H1 (cell line): ENCODE results near the gene FAM3B. TPM values are rescaled to one million over a fixed set of nuclear protein-coding genes. Genes with fewer than 3 reads are reported as not detected.
A peak's percentile ranks its signal among the peaks of the same experiment; 100 is the strongest.

ENCODE experiments used
- CTCF ChIA-PET: fragments of 300-600 bp; sonication (Branson Sonifier 250); formaldehyde crosslinking; loops from one replicate; lab custom pipeline; 2021; ENCODE audit not compliant: partially characterized antibody; lab: Charles Lee
- POLR2A ChIA-PET: fragments of 300-600 bp; sonication (Branson Sonifier 250); formaldehyde crosslinking; loops from one replicate; lab custom pipeline; 2021; ENCODE audit warnings: inconsistent platforms; ENCODE audit not compliant: partially characterized antibody; lab: Charles Lee
- DNase-seq, 2 experiments: peaks; one replicate each; pipeline versions ENCODE4 v3.0.0 to v3.0.0-alpha.2; 2010 to 2022; ENCODE audit warnings: low spot score in 2 of 2, low read depth in 1 of 2, mixed read lengths in 1 of 2
- FAIRE-seq: peaks from 2 replicates; lab custom pipeline; 2011; peaks lifted over from hg19 to GRCh38; lab: Jason Lieb, UNC
- H2AFZ ChIP-seq: 2 replicates; pipeline ENCODE4 v1.8.1; 2012; ENCODE audit warnings: low read length, inconsistent platforms
- H2AK5ac ChIP-seq: 2 replicates; pipeline ENCODE4 v1.6.1; 2013; ENCODE audit warnings: low read depth, low read length
- H2BK120ac ChIP-seq: replicated peaks from 2 replicates; pipeline ENCODE3; 2013; ENCODE audit warnings: low read depth, low read length, inconsistent platforms
- H2BK12ac ChIP-seq: 2 replicates; pipeline ENCODE4 v1.6.1; 2013; ENCODE audit warnings: low read depth, low read length
- H2BK15ac ChIP-seq: 2 replicates; pipeline ENCODE4 v1.6.1; 2013; ENCODE audit warnings: low read length
- H2BK20ac ChIP-seq: 2 replicates; pipeline ENCODE4 v1.6.1; 2013; ENCODE audit warnings: low read length
- H2BK5ac ChIP-seq: 2 replicates; pipeline ENCODE4 v1.6.1; 2013; ENCODE audit warnings: low read depth, low read length
- H3K14ac ChIP-seq: 2 replicates; pipeline ENCODE4 v1.6.1; 2013; ENCODE audit warnings: inconsistent platforms; ENCODE audit not compliant: insufficient read length
- H3K18ac ChIP-seq: 2 replicates; pipeline ENCODE4 v1.6.1; 2013; ENCODE audit warnings: low read length; ENCODE audit errors: extremely low read depth
- H3K23ac ChIP-seq: 2 replicates; pipeline ENCODE4 v1.6.1; 2013; ENCODE audit warnings: inconsistent platforms; ENCODE audit not compliant: insufficient read length
- H3K23me2 ChIP-seq: 2 replicates; pipeline ENCODE4 v1.6.1; 2013; ENCODE audit warnings: low read depth, low read length
- H3K27ac ChIP-seq: 2 replicates; pipeline ENCODE4 v1.6.1; 2011; ENCODE audit warnings: low read depth, low read length, inconsistent platforms
- H3K27me3 ChIP-seq, 4 experiments: replicated peaks in 1 of 4; 1 replicate in 1 of 4; 2 replicates in 3 of 4; pipeline versions ENCODE4 v1.6.1 to v1.8.1; 2011 to 2013; ENCODE audit warnings: low read length in 3 of 4, mild to moderate bottlenecking in 3 of 4, inconsistent platforms in 2 of 4, mixed read lengths in 2 of 4, moderate library complexity in 1 of 4; ENCODE audit not compliant: control insufficient read depth in 3 of 4, insufficient read depth in 3 of 4; ENCODE audit errors: extremely low read depth in 1 of 4
- H3K36me3 ChIP-seq, 4 experiments: 2 replicates each; pipeline versions ENCODE4 v1.6.1 to v1.8.1; 2011 to 2013; ENCODE audit warnings: mild to moderate bottlenecking in 4 of 4, low read length in 3 of 4, moderate library complexity in 2 of 4, control low read depth in 1 of 4, inconsistent platforms in 1 of 4; ENCODE audit not compliant: insufficient read depth in 4 of 4, control insufficient read depth in 2 of 4
- H3K4ac ChIP-seq: replicated peaks from 2 replicates; pipeline ENCODE3; 2013; ENCODE audit warnings: low read length, low read depth, mixed read lengths, inconsistent platforms; ENCODE audit not compliant: insufficient read length
- H3K4me1 ChIP-seq, 4 experiments: replicated peaks in 1 of 4; 1 replicate in 1 of 4; 2 replicates in 3 of 4; pipeline versions ENCODE4 v1.6.1 to v1.8.1; 2011 to 2013; ENCODE audit warnings: low read length in 3 of 4, inconsistent platforms in 2 of 4, mixed read lengths in 1 of 4; ENCODE audit not compliant: insufficient read depth in 4 of 4, control insufficient read depth in 3 of 4
- H3K4me2 ChIP-seq, 2 experiments: 2 replicates each; pipeline versions ENCODE4 v1.6.1 to v1.8.1; 2011 to 2013; ENCODE audit warnings: low read depth in 2 of 2, low read length in 2 of 2, control low read depth in 1 of 2, inconsistent platforms in 1 of 2, mild to moderate bottlenecking in 1 of 2; ENCODE audit not compliant: insufficient read depth in 1 of 2
- H3K4me3 ChIP-seq, 4 experiments: fragments of 200-600, 300-600 bp in 1 of 4; sonication (generic), shearing (Covaris generic), sonication (Bioruptor Twin) in 1 of 4; 2 replicates each; pipeline versions ENCODE4 v1.5.1 to v1.8.1; 2011 to 2016; ENCODE audit warnings: low read length in 4 of 4, low read depth in 3 of 4, control low read depth in 2 of 4, inconsistent platforms in 2 of 4, mild to moderate bottlenecking in 2 of 4, mixed read lengths in 1 of 4, moderate library complexity in 1 of 4; ENCODE audit not compliant: insufficient read depth in 2 of 4; ENCODE audit errors: extremely low read depth in 1 of 4
- H3K56ac ChIP-seq: replicated peaks from 2 replicates; pipeline ENCODE3; 2013; ENCODE audit warnings: low read depth, mild to moderate bottlenecking, mixed read lengths, low read length, inconsistent platforms; ENCODE audit not compliant: insufficient read length
- H3K79me1 ChIP-seq: 2 replicates; pipeline ENCODE4 v1.6.1; 2013; ENCODE audit warnings: low read depth, low read length, control low read depth
- H3K79me2 ChIP-seq, 2 experiments: 2 replicates each; pipeline versions ENCODE4 v1.6.1 to v1.8.1; 2012 to 2013; ENCODE audit warnings: low read length in 2 of 2, mild to moderate bottlenecking in 2 of 2, inconsistent platforms in 1 of 2; ENCODE audit not compliant: insufficient read depth in 2 of 2, control insufficient read depth in 1 of 2
- H3K9ac ChIP-seq, 4 experiments: replicated peaks in 1 of 4; 1 replicate in 1 of 4; 2 replicates in 3 of 4; pipeline versions ENCODE4 v1.6.1 to v1.8.1; 2011 to 2013; ENCODE audit warnings: low read depth in 3 of 4, low read length in 3 of 4, control low read depth in 2 of 4, mild to moderate bottlenecking in 2 of 4, moderate library complexity in 2 of 4, inconsistent platforms in 1 of 4; ENCODE audit errors: extremely low read depth in 1 of 4
- H3K9me3 ChIP-seq, 2 experiments: 2 replicates each; pipeline versions ENCODE4 v1.6.1 to v1.8.1; 2012 to 2013; ENCODE audit warnings: mild to moderate bottlenecking in 2 of 2, moderate library complexity in 2 of 2, control low read depth in 1 of 2, inconsistent platforms in 1 of 2, low read depth in 1 of 2, low read length in 1 of 2, mixed read lengths in 1 of 2; ENCODE audit not compliant: insufficient read depth in 2 of 2
- H4K20me1 ChIP-seq, 2 experiments: replicated peaks in 1 of 2; 2 replicates each; pipeline versions ENCODE3 to v1.8.1; 2011 to 2013; ENCODE audit warnings: inconsistent platforms in 2 of 2, low read length in 2 of 2, mild to moderate bottlenecking in 1 of 2; ENCODE audit not compliant: insufficient read depth in 2 of 2, control insufficient read depth in 1 of 2
- H4K5ac ChIP-seq: 2 replicates; pipeline ENCODE4 v1.6.1; 2013; ENCODE audit warnings: low read length, low read depth, mixed read lengths, inconsistent platforms; ENCODE audit not compliant: insufficient read length
- H4K8ac ChIP-seq: 2 replicates; pipeline ENCODE4 v1.8.0; 2013; ENCODE audit warnings: mild to moderate bottlenecking, moderate library complexity, low read length, inconsistent platforms; ENCODE audit not compliant: insufficient read depth; ENCODE audit errors: extremely low read depth
- H4K91ac ChIP-seq: replicated peaks from 2 replicates; pipeline ENCODE3; 2013; ENCODE audit warnings: low read length, mixed read lengths, inconsistent platforms; ENCODE audit not compliant: insufficient read length
- EZH2 ChIP-seq: fragments of 200-600 bp; sonication (generic); IDR thresholded peaks from 2 replicates; pipeline ENCODE4 v1.7.1; 2012; ENCODE audit warnings: low read depth, mild to moderate bottlenecking, moderate library complexity, low read length, inconsistent platforms; ENCODE audit not compliant: severe bottlenecking
- KDM5A ChIP-seq: fragments of 200-600 bp; IDR thresholded peaks from 2 replicates; pipeline ENCODE4 v1.7.1; 2012; ENCODE audit warnings: mild to moderate bottlenecking, low read length, inconsistent platforms, mixed read lengths
- POLR2A ChIP-seq, 2 experiments: IDR thresholded peaks; 1 replicate in 1 of 2; 2 replicates in 1 of 2; pipeline ENCODE4 v1.6.1; 2011; ENCODE audit warnings: low read depth in 2 of 2, low read length in 2 of 2, mild to moderate bottlenecking in 2 of 2; ENCODE audit errors: control extremely low read depth in 1 of 2
- SP4 ChIP-seq: IDR thresholded peaks from 2 replicates; pipeline ENCODE4 v1.6.1; 2012; ENCODE audit warnings: low read length, inconsistent platforms
- SUZ12 ChIP-seq: fragments of 200-600 bp; sonication (generic); IDR thresholded peaks from 2 replicates; pipeline ENCODE4 v1.6.1; 2012; ENCODE audit warnings: mild to moderate bottlenecking, inconsistent platforms, low read length, moderate library complexity, mixed read lengths
- TAF1 ChIP-seq: IDR thresholded peaks from 2 replicates; pipeline ENCODE4 v1.6.1; 2011; ENCODE audit warnings: mild to moderate bottlenecking, low read depth, low read length
- YY1 ChIP-seq: IDR thresholded peaks from 2 replicates; pipeline ENCODE4 v1.6.1; 2011; ENCODE audit warnings: low read depth, mild to moderate bottlenecking, low read length
- WGBS, 2 experiments: shearing (Covaris generic) in 1 of 2; methylation state at CpG; one replicate each; pipeline versions ENCODE4 v1.1.6 to v1.1.7; 2013 to 2015; ENCODE audit warnings: low lambda C conversion rate in 2 of 2, mixed read lengths in 2 of 2, inconsistent platforms in 1 of 2, low coverage in 1 of 2, missing lambda C conversion rate in 1 of 2; ENCODE audit not compliant: insufficient replicate concordance in 2 of 2, insufficient coverage in 1 of 2, insufficient read length in 1 of 2; ENCODE audit errors: extremely low coverage in 1 of 2, missing lambda C conversion rate in 1 of 2; 5-methylcytosine and 5-hydroxymethylcytosine counted together
- polyA plus RNA-seq, 7 experiments: library from polyadenylated mRNA; depleted of rRNA in 3 of 7; stranded (reverse) in 5 of 7; unstranded in 2 of 7; fragments of >200 nt in 5 of 7; fragments of 200-250 nt in 2 of 7; gene quantifications; 1 replicate in 5 of 7; 2 replicates in 1 of 7; 4 replicates in 1 of 7; pipeline versions ENCODE4 v1.2.1 to v1.2.3, GENCODE V29; 2011 to 2013; ENCODE audit warnings: missing spikeins in 2 of 7, mixed read lengths in 2 of 7
- total RNA-seq: library from RNA; stranded (reverse); fragmentation: NEBNext Ultra II Directional; extraction: Animal tissue kit (Norgen Biotek cat#: 25700); gene quantifications from 2 replicates; pipeline ENCODE4 v1.2.1, GENCODE V29; 2021
- TF ChIP-seq, protein P1 (sequence below): IDR thresholded peaks from 2 replicates; pipeline ENCODE4 v1.6.1; 2012; ENCODE audit warnings: low read length, inconsistent platforms

Gene FAM3B
- total and polyA plus RNA-seq, 2 of the 8 experiments (the other 6 are each of a cell fraction or from before 2014, with no cell fraction given) = 2.0 TPM

DNA sequence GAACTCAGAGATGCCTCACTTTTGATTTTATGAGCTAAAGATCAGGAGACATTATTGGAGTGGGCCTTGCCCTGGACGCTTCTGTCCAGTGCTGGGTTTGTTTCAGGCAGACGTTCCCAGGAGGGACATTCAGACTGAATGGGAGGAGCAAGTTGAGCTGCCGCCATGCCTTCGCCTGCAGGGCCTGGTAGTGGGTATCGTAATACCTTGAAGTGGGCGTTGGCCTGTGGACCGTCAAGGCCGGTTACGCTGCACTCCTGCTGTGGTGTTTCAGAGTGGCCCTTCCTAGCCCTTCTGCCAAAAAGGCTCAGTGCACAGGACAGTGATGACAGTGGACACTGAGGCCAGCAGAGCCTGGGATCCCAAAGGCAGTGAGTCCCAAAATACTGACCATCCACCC, 1.6 kb downstream of the FAM3B start:
- DNase-seq = no peak
- no peaks in the 10 kb centered on the region for H3K79me2 ChIP-seq
- peaks cover 9% of the 10 kb centered on the region; the same call in 1 of the 2 replicates for H3K23me2 ChIP-seq
- H4K8ac ChIP-seq = no peak overlapping the region; the same call in 1 of the 2 replicates
- H4K20me1 ChIP-seq = no peaks in the 10 kb centered on the region
- no peaks in the 10 kb centered on the region for H3K36me3 ChIP-seq
- peaks cover 0 to 8% (median 2%) of the 10 kb centered on the region in 4 experiments; a peak in 5 of 7 replicates for H3K4me1 ChIP-seq
- H3K23ac ChIP-seq = no peak overlapping the region
- H2AK5ac ChIP-seq = no peak overlapping the region; the same call in 1 of the 2 replicates
- H3K79me1 ChIP-seq = no peaks in the 10 kb centered on the region
- peaks cover 0 to 16% (median 10%) of the 10 kb centered on the region in 4 experiments; a peak in 6 of 7 replicates for H3K27me3 ChIP-seq
- no peak overlapping the region for H2BK12ac ChIP-seq
- no peak overlapping the region for H2AFZ ChIP-seq
- no peak overlapping the region for H3K18ac ChIP-seq
- no peak overlapping the region for H2BK20ac ChIP-seq
- no peak for FAIRE-seq
- H2BK15ac ChIP-seq = 0 out of 2 replicates have a peak overlapping the region, but pooled peaks have one; percentile 16
- H3K4me2 ChIP-seq = no peak overlapping the region; a peak in 1 of 4 replicates
- H4K91ac ChIP-seq = peak overlapping the region; percentile 72
- POLR2A ChIA-PET = no interaction called here
- H3K56ac ChIP-seq = no peak overlapping the region
- no peak overlapping the region for H3K9ac ChIP-seq
- H2BK120ac ChIP-seq = no peak overlapping the region
- H3K27ac ChIP-seq = no peak overlapping the region
- H2BK5ac ChIP-seq = 0 out of 2 replicates have a peak overlapping the region, but pooled peaks have one; percentile 35
- no peak overlapping the region for H3K4ac ChIP-seq
- CTCF ChIA-PET = interaction anchor here (1.4 to 3.8 kb wide), 3 partner anchors 9 to 51 kb away, joined by 5 to 23 read pairs (median 5); no protein-coding TSS in a partner anchor
- no peaks in the 10 kb centered on the region for H3K9me3 ChIP-seq
- 87% methylated on average over 9 of the region's 9 CpGs; no CpG with 5 or more reads in 1 of the 2 experiments for WGBS, 2 experiments
- no peak overlapping the region for H3K4me3 ChIP-seq
- H4K5ac ChIP-seq = no peak overlapping the region
- TF ChIP-seq YY1 (no peak), POLR2A (IDR thresholded peaks at IDR 0.05; ENCODE audit: control extremely low read depth in 1 of 2, low read depth in 2 of 2, low read length in 2 of 2) (no peak), SUZ12 (no peak), EZH2 (no peak), TAF1 (no peak), SP4 (no peak), KDM5A (no peak)
- TF ChIP-seq, protein P1, sequence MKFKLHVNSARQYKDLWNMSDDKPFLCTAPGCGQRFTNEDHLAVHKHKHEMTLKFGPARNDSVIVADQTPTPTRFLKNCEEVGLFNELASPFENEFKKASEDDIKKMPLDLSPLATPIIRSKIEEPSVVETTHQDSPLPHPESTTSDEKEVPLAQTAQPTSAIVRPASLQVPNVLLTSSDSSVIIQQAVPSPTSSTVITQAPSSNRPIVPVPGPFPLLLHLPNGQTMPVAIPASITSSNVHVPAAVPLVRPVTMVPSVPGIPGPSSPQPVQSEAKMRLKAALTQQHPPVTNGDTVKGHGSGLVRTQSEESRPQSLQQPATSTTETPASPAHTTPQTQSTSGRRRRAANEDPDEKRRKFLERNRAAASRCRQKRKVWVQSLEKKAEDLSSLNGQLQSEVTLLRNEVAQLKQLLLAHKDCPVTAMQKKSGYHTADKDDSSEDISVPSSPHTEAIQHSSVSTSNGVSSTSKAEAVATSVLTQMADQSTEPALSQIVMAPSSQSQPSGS = no peak
- TF ChIP-seq, all 59 proteins: peak for 0
- H3K14ac ChIP-seq = no peak overlapping the region
